EH (cell line): ENCODE results near the gene SVOP.
A peak's percentile ranks its signal among the peaks of the same experiment; 100 is the strongest.
"Not testable (repeated sequence)": the region's sequence is repeated elsewhere in the genome, so short reads cannot be mapped to it uniquely, and the experiment has no call there.

Source experiments
- DNase-seq: peaks from one replicate; pipeline ENCODE4 v3.0.0-alpha.2; 2015; ENCODE audit warnings: low read depth

SVOP gene

DNA sequence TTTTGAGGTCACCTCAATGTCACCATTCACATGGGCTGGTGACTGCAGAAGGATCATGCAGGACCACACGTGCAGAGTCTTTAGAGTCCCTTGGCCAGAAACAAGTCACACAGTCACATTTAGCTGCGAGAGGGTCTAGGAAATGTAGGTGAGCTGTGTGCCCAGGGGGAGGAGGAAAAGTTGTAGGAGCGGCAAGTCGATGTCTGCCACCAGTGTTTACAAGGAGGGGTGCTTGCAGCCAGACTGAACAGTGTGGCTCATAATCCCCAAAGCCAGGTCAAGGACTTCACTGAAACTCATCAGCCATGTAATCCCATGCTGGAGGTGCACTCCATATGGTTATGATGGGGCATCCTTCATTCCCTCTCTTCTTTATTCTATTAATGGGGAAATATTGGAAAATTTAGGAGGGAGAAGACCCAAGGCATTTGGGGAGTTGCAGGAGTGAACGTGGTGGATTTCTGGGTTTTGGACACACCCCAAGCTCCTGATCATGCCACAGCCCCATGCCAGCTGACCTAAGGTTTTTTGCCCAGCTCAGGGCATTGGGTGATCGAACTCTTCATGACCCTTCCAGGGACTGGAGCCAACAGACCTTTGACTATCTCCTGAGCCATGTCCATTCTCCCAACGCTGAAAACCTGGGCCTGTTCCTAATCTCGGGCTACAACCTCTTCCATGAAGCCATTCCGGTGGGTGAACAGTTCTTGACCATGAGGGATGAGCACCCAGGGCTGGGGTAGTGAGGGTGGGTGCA is 133.8 kb downstream of the SVOP start:
- no peak for DNase-seq

DNA sequence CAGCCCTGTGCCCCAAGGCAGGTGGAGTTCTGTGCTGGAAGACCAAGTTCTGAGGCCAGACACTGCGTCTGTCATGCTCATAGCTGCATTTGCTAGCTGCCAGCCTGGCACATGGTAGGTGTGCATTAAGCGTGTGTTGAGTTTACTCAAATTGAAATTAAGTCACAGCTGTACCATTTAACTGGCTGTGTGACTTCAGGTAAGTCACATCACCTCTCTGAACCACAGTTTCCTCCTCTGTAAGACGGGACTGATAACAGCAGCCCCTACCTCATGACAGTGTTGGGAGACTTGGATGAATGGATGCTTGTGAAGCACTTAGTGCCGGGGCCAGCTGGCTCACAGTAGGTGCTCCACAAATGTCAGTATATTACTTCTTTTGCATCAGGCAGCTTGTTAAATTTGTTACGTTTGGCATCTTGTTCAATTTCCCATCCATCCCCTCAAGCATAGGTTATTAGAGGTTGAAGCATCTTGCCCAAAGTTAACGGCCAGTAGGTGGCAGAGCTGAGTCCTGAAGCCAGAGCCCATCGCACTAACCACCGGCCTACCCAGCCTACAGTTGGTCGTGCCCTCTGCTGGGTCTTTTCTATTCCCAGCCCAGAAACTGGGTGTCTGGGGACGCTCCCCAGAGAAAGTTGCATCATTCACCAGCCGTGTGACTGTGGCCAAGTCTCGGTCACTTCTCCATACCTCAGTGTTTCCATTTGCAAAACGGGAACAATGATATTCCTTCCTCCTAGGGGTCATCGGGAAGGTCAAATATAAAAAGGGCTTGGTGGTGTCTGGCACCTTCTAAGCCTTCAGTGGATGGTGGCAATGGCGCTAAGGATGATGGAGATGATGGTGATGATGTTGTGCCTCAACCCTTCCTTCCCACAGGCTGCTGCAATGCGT is 136.5 kb downstream of the SVOP start:
- peak; percentile 30 for DNase-seq

DNA sequence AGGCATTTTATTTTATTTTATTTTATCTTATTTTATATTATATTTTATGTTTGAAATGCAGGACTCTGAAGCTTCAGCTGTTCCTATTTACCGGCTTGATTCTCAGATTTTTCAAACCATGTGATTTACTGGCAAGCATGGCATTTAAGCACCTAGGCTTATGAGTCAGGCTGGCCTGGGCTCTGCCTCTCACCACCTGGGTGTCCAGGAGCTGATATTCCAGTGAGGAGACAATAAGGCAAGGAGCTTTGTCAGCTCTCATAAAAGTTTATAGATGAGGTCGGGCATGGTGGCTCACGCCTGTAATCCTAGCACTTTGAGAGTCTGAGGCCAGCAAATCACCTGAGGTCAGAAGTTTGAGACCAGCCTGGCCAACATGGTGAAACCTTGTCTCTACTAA is 138.9 kb downstream of the SVOP start:
- no peak for DNase-seq

DNA sequence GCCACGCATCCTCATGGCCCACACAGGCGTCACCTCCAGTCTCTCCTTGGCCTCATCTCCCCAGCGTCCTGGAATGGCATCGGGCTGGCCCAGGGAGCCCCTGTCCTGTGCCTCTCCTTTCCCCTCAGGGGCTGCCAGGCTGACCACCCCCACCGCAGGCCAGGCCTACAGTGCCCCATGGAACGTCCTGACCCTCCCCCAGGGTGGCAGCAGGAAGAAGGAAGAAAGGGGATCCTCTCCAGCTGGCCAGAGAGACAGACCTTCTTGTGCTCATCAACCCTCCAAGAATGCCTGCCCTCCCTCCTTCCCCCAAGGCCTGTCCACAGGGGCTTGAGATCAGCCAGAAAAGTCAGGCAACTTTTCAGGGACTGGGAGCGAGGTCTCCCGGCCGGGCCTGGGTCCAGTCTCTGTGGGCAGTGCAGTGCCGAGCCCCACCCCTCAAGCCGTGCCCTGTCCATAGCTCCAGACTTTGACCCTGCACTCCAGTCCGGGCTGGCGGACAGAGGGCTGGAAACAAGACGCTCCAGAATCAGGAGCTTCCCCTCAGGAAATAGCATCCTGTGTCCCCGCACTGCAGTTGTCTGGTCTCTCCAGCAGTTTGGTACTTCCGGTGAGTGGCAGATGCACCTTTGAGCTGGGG is 141.1 kb downstream of the SVOP start, which contains the start of gene DAO:
DAO (plus strand) TSS at position 478 of the 640 bp plus-strand sequence. CDS start 4,915 bp downstream, outside the sequence.
- DNase-seq = no peak

DNA sequence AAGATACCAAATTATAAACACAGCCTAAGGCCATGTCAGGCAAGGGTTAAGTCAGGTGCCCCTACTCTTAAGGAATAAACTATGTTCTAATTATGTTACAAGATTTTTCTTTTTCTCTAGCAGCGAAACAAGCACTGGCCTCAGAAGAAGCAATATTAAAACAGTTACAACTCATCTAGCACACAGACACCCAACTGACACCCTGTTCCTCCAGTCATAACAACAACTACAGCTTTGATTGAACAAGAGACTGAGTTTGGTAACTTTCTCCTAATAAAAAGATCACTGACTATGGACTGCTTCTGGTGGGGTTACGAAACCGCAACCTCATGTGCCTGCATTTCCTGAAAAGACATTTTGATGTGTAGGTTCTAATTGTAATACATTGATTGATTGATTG is 144.3 kb downstream of the SVOP start:
- DNase-seq = no peak

DNA sequence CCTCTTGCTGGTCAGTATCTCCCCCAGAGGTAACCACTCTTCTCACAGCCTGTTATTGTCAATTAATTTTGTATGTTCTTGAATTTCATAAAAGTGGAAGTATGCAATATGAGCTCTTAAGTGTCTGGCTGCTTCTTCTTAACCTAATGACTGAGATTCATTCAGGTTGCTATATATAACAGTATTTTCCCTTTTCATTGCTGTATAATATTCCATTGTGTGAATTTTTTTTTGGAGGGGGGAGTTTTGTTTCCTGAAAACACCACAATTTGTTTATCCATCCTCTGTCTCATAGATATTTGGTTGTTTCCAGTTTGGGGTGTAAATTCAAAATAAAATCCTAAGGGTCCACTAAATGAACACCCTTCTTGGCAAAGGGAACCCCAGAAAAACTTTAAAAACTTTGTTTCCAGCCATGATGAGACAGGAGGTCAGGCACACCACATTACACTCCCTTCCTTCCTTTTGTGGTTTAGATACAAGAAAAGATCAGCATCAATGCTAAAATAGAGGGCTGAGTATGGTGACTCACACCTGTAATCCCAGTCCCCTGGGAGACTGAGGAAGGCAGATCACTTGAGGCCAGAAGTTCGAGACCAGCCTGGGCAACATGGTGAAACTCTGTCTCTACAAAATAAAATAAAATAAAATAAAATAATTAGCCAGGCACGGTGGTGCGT is 145.0 kb downstream of the SVOP start:
- no peak for DNase-seq

DNA sequence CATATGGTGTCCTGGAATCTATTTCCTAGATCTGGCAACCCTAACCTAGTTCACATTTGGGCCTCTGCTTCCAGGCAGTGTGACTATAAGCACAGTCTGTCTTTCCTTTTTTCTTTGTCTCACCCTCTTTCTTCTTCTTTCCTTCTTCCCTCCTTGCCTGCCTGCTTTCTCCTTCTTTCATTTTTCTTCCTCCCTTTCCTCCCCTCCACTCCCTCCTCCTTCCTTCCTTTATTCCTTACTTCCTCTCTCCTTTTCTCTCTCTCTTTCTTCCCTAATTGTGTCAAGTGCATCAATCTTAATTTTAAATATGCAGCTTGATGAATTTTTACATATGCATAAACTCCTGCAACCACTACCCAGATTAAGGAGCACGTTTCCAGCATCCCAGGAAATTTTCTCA is 145.6 kb downstream of the SVOP start:
- no peak for DNase-seq

DNA sequence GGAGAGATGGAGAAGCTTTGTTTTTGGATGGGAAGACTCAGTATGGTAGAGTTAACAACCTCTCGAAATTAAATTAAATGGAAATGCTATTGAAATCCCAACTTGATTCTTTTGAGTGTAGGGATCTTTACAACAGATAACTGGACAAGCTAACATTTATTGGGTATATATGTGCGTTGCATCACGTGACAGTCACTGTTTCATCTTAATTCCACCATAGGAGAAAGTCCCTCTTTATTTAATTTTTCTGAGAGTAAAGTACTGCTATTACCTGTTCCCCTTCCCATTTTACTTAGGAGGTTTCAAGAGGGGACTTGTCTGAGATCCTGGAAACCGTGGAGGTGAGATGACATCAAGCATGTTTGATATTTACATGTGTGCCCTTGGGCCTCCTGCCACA is 152.1 kb downstream of the SVOP start:
- DNase-seq = no peak

DNA sequence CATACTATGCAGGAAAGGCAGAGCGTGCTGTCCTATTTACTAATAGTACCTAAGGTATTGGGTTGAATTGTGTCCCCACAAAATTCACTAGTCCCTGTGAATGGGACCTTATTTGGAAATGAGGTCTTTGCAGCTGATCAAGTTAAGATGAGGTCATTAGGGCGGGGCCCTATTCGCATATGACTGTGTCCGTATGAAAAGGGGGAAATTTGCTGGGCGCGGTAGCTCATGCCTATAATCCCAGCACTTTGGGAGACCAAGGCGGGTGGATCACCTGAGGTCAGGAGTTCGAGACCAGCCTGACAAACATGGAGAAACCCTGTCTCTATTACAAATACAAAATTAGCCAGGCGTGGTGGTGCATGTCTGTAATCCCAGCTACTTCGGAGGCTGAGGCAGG is 154.8 kb downstream of the SVOP start:
- DNase-seq = not testable (repeated sequence)

DNA sequence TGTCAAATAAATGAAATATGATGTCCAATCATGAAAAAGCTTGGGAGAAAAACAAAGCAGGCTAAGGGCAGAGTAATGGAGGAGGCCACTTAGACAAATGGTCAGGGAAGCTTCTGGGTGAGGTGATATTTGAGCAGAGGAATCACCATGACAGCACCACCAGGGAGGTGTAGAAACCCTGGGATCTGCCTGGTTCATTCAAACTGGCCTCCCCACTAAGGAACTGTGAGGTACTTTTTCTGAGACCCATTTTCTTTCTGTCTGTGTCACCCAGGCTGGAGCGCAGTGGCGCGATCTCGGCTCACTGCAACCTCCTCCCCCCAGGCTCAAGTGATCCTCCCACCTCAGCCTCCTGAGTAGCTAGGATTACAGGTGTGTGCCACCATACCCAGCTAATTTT is 155.7 kb downstream of the SVOP start:
- DNase-seq = no peak

DNA sequence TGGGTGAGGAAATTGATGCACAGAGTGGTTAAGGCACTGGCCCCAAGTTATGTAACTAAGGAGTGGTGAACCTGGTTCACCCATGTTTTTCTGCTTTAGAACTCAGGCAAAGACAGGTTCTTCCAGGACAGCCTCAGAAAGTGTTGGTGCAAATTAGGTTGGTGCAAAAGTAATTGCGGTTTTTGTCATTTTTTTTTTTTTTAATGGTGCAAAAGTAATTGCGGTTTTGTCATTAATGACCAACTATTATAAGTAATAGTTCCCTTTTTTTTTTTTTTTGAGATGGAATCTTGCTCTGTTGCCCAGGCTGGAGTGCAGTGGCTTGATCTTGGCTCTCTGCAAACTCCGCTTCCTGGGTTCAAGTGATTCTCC is 158.3 kb downstream of the SVOP start:
- no peak for DNase-seq

DNA sequence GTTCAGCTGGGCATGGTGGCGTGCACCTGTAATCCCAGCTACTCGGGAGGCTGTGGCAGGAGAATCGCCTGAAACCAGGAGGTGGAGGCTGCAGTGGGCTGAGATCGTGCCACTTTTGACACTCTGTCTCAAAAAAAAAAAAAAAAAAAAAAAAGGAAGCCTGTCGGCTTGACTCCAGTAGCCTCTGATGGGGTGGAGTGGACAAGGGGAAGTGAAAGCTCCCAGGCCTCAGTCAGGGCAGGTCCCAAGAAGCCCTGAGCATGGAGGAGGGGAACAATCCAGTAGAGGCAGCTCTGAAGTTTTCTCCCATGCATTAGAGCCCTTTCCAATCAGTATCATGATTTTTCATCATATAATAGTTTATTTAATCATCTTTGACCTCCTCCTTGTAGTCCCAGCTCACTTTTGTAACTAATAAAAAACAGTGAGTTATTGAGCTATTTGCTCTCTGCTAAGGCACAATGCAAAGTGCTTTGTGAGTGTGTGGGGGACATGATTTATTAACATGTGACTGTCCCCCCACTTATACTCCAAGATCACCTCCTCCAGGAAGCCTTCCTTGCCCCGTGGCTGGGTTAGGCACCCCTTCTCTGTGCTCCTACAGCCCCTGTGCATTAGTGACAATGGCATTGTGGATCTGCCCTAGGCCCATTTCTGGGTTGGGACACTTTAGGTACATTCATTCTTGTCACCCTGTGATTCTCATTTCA is 158.8 kb downstream of the SVOP start:
- no peak for DNase-seq

DNA sequence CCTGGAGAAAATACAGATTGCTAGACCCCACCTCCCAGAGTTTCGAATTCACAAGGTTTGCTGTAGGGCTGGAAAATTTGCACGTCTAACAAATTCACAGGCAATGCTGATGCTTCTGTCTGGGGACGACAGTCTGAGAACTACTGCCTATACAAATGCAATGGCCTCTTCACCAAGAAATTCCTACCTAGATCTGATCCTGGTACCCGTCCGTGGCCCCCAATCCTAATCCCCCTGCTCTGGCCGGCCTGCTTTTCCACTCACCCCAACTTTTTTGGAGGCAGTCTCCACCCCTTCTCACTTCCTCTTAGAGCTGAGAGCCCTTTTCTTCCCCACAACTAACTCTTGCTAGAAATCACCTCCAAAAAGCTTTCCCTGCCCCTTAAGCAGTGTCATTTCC is 160.4 kb downstream of the SVOP start:
- DNase-seq = no peak

DNA sequence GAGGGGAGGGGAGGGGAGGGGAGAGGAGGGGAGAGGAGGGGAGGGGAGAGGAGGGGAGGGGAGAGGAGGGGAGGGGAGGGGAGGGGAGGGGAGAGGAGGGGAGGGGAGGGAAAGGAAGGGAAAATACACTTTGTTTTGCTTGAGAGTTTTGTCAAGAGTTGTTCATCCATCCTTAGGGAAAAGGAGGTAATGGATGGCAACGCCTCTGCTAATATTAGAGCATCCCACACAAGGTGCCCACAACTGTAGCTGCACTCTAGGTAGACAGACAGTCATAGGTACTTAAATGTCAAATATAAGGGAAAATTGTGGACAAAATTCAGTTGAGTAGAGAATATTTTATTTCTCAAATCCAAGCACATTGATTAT is 161.0 kb downstream of the SVOP start:
- DNase-seq = no peak

DNA sequence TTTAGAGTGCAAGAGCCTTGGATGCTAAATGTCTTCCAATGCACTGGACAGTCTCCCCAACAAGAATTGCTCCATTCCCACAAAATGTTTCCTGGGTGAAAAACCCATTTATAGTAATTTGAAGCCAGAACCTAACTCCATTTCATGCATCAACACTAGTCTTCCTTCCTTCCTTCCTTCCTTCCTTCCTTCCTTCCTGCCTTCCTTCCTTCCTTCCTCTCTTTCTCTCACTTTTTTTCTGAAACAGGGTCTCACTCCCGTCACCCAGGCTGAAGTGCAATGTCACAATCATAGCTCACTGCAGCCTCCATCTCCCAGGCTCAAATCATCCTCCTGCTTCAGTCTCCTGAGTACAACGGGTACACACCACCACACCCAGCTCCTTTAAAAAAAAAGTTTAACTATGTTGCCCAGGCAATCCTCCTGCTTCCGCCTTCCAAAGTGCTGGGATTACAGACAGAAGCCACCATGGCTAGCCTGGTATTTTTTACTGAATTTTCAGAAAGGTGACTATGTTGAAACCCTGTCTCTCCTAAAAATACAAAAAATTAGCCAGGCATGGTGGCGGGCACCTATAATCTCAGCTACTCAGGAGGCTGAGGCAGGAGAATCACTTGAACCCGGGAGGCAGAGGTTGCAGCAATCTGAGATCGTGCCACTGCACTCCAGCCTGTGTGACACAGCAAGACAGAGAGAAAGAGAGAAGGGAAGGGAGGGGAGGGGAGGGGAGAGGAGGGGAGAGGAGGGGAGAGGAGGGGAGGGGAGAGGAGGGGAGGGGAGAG is 161.5 kb downstream of the SVOP start:
- not testable (repeated sequence) for DNase-seq

DNA sequence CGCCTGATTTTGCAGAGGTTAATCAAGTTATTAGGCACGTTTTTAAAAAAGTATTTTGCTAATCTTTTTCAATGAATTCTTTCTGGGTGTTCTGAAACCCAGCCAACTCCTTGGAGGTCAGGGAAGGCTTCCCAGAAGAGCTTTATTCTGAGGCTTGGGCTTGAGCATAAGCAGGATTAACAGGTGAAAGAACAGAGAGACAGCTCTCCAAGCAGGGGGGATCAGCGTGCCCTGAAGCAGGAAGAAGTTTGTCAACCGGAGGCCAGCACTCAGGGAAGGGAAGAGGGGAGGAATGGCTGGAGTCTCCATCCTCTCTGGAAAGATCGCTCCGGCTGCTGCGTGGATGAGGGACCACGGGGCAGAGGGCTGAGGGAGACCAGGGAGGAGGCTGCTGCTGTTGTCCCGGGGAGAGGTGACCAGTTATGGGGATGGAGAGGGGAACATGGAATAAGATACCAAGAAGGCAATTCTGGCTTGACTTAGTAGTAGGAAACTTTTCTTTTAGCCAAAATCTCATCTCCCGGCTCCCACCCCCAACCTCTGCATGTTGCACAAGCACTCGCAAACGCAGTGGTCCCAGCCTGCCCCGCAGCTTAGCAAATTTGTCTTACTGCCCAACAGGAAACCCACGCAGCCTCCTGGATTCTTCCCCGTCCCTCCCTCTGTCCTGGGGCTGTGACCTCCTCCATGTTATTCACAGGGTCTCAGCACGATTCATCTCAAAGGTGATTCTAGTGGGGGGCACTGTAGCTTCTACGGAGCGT is 162.4 kb downstream of the SVOP start:
- peak; percentile 30 for DNase-seq
